PC-9 (cell line): ENCODE data around the gene CASP8. TPM values are rescaled to one million over a fixed set of nuclear protein-coding genes. Genes with fewer than 3 reads are reported as not detected.

Source experiments
- BruUV-seq: library from RNA; stranded (reverse); fragments of 400-500 nt; replicated peaks from 2 replicates; lab custom pipeline; 2021; lab: Mats Ljungman, UMichigan
- CTCF ChIA-PET: fragments of 300-600 bp; sonication (Branson Sonifier 250); formaldehyde crosslinking; loops from one replicate; lab custom pipeline; 2022; ENCODE audit warnings: antibody characterized with exemption; lab: Charles Lee
- POLR2A ChIA-PET: fragments of 300-600 bp; sonication (Branson Sonifier 250); formaldehyde crosslinking; loops from one replicate; lab custom pipeline; 2022; ENCODE audit warnings: antibody characterized with exemption; ENCODE audit not compliant: unreplicated experiment; lab: Charles Lee
- DNase-seq, 2 experiments: peaks; one replicate each; pipeline versions ENCODE4 v3.0.0 to v3.0.0-alpha.2; 2015 to 2022; ENCODE audit warnings: mixed read lengths in 1 of 2
- H2AFZ ChIP-seq: fragments of 200-600 bp; sonication (generic); 2 replicates; pipeline ENCODE4 v1.8.1; 2017; ENCODE audit warnings: antibody characterized with exemption
- H3F3A ChIP-seq: fragments of 200-600 bp; sonication (generic); 2 replicates; pipeline ENCODE4 v1.8.1; 2017; ENCODE audit warnings: antibody characterized with exemption, mild to moderate bottlenecking, low read depth; ENCODE audit not compliant: insufficient read depth
- H3K27ac ChIP-seq: fragments of 200-600 bp; sonication (generic); 2 replicates; pipeline ENCODE4 v1.6.1; 2016; ENCODE audit warnings: mixed run types
- H3K27me3 ChIP-seq: fragments of 200-600 bp; sonication (generic); 2 replicates; pipeline ENCODE4 v1.6.1; 2016; ENCODE audit warnings: low read depth, mixed run types; ENCODE audit not compliant: insufficient read depth
- H3K36me3 ChIP-seq: fragments of 200-600 bp; sonication (generic); 2 replicates; pipeline ENCODE4 v1.6.1; 2016; ENCODE audit warnings: low read depth, mixed run types
- H3K4me1 ChIP-seq: fragments of 200-600 bp; sonication (generic); replicated peaks from 2 replicates; pipeline ENCODE4 v1.6.1; 2016; ENCODE audit warnings: mixed run types; ENCODE audit not compliant: insufficient read depth
- H3K4me2 ChIP-seq: fragments of 200-600 bp; sonication (generic); 2 replicates; pipeline ENCODE4 v1.6.1; 2017; ENCODE audit warnings: mixed run types
- H3K4me3 ChIP-seq: fragments of 200-600 bp; sonication (generic); 2 replicates; pipeline ENCODE4 v1.6.1; 2016; ENCODE audit warnings: mixed run types
- H3K79me2 ChIP-seq: fragments of 200-600 bp; sonication (generic); 2 replicates; pipeline ENCODE4 v1.6.1; 2017; ENCODE audit warnings: low read depth, mixed run types
- H3K9me2 ChIP-seq: fragments of 200-600 bp; sonication (generic); 2 replicates; pipeline ENCODE4 v1.8.1; 2017; ENCODE audit warnings: mild to moderate bottlenecking; ENCODE audit not compliant: insufficient read depth
- H3K9me3 ChIP-seq: fragments of 200-600 bp; sonication (generic); 2 replicates; pipeline ENCODE4 v1.8.1; 2016; ENCODE audit warnings: low read depth; ENCODE audit not compliant: insufficient read depth
- H4K20me1 ChIP-seq: fragments of 200-600 bp; sonication (generic); 2 replicates; pipeline ENCODE4 v1.8.1; 2017; ENCODE audit not compliant: insufficient read depth
- CTCF ChIP-seq: fragments of 200-600 bp; sonication (generic); conservative IDR thresholded peaks from 2 replicates; pipeline ENCODE4 v1.6.1; 2017; ENCODE audit warnings: mixed run types, antibody characterized with exemption, mild to moderate bottlenecking, moderate library complexity
- EZH2 ChIP-seq: fragments of 200-600 bp; sonication (generic); IDR thresholded peaks from 2 replicates; pipeline ENCODE4 v1.8.0; 2017; ENCODE audit warnings: antibody characterized with exemption, low read depth
- intact Hi-C: fragments of 100-400 bp; cut with micrococcal nuclease; formaldehyde crosslinking; loops from one replicate; pipeline ENCODE4 v1.10.0; 2022; ENCODE audit not compliant: unreplicated experiment
- total RNA-seq: library from RNA; stranded (reverse); gene quantifications from 2 replicates; pipeline ENCODE4 v1.2.3, GENCODE V29; 2021

Gene CASP8
- total RNA-seq, 1 experiment from 2014 or later, result 48.2 TPM

DNA sequence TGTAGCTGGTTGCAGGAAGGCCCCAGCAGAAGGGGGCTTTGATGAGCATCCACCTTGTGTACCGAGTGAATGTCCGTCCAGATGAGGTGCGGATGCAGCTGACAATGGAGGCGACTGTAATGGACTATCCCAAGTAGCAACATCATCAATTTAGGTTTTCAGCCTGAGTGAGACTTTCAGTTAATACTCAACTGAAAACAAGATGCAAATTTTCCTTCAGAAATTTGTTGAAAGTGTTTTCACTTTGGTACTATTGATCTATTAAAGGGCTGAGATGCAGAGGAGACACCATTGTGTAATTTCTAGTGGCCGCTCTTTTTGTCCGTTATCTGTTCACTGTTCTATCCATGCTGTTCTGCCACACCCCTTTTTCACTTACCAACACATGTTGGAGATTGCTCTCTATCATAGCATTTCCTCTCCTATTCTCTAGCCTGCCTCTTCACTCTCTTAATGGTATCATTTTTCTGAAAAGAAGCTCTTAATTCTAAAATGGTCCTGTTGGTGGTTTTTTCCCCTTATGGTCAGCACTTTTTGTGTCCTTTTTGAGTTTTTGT is 12.0 kb upstream of the CASP8 start:
- no peaks in the 10 kb centered on the region for H3K4me1 ChIP-seq
- H3F3A ChIP-seq, result no peaks in the 10 kb centered on the region
- ChIA-PET POLR2A (no interaction called here), CTCF (no interaction called here)
- H3K36me3 ChIP-seq, result no peaks in the 10 kb centered on the region
- intact Hi-C loops, result no loop called here
- H3K9me2 ChIP-seq, result no peaks in the 10 kb centered on the region
- no peak overlapping the region for H2AFZ ChIP-seq
- no peak overlapping the region for H3K4me2 ChIP-seq
- TF ChIP-seq EZH2 (no peak), CTCF (no peak)
- no TSS peak for BruUV-seq
- H3K27ac ChIP-seq, result no peak overlapping the region
- no peaks in the 10 kb centered on the region for H3K79me2 ChIP-seq
- no peaks in the 10 kb centered on the region for H3K9me3 ChIP-seq
- no peaks in the 10 kb centered on the region for H3K27me3 ChIP-seq
- DNase-seq, result no peak
- H3K4me3 ChIP-seq, result no peak overlapping the region
- H4K20me1 ChIP-seq, result no peaks in the 10 kb centered on the region

- Histone ChIP-seq H3K79me2 (no peaks in the 10 kb centered on the region), H3K27me3 (no peaks in the 10 kb centered on the region), H3F3A (no peaks in the 10 kb centered on the region), H3K36me3 (no peaks in the 10 kb centered on the region), H4K20me1 (no peaks in the 10 kb centered on the region), H3K9me3 (no peaks in the 10 kb centered on the region), H3K27ac (no peak overlapping the region), H2AFZ (no peak overlapping the region), H3K4me1 (no peaks in the 10 kb centered on the region), H3K9me2 (no peaks in the 10 kb centered on the region), H3K4me2 (no peak overlapping the region), H3K4me3 (no peak overlapping the region)
- no peak for TF ChIP-seq EZH2
- no peak for TF ChIP-seq CTCF
- intact Hi-C loops, result no loop called here
- ChIA-PET CTCF (no interaction called here), POLR2A (no interaction called here)
- BruUV-seq, result no TSS peak
- no peak for DNase-seq
These were observed 10.4 kb upstream of the CASP8 start for GRCh38 chr2:201249889-201250288.

DNA sequence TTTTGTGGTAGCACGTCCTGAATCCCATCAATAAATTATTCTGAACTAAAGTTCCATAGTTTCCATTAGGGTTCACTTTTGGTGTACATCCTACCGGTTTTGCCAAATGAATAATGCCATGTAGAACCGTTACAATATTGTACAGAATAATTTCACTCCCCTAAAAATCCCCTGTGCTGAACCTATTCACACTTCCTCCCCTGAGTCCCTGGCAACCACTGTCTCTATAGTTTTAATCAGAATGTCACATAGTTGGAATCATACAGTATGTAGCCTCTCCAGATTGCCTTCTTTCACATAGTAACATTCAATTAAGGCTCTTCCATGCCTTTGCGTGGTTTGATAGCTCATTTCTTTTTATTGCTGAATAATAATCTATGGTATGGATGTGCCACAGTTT is 9.6 kb upstream of the CASP8 start:
- ChIA-PET POLR2A (no interaction called here), CTCF (no interaction called here)
- DNase-seq, result no peak
- Histone ChIP-seq H3K36me3 (no peaks in the 10 kb centered on the region), H3K9me3 (no peaks in the 10 kb centered on the region), H3K4me1 (no peaks in the 10 kb centered on the region), H3K27ac (no peak overlapping the region), H3K27me3 (no peaks in the 10 kb centered on the region), H3K4me2 (no peak overlapping the region), H2AFZ (no peak overlapping the region), H4K20me1 (no peaks in the 10 kb centered on the region), H3F3A (0 out of 2 replicates have a peak, but pooled peaks cover under 1% of the 10 kb centered on the region), H3K79me2 (no peaks in the 10 kb centered on the region), H3K9me2 (no peaks in the 10 kb centered on the region), H3K4me3 (no peak overlapping the region)
- no TSS peak for BruUV-seq
- intact Hi-C loops, result no loop called here
- TF ChIP-seq EZH2 (no peak), CTCF (no peak)
